WTC11 (cell line): Measurements from ENCODE around the gene DNAL4. TPM values are rescaled to one million over a fixed set of nuclear protein-coding genes. Genes with fewer than 3 reads are reported as not detected.

ENCODE experiments used
- ATAC-seq: fragments of 200-7000 bp; cut with Tn5 transposase; 2 replicates; pipeline ENCODE4 v1.10.0; 2021; ENCODE audit warnings: mild to moderate bottlenecking, moderate library complexity
- CTCF ChIA-PET: fragments of 300-600 bp; sonication (Branson Sonifier 250); formaldehyde crosslinking; loops from one replicate; lab custom pipeline; 2021; ENCODE audit warnings: antibody characterized with exemption; lab: Charles Lee
- POLR2A ChIA-PET: fragments of 350-600 bp; sonication (Branson Sonifier 250); formaldehyde crosslinking; loops from one replicate; lab custom pipeline; 2021; ENCODE audit warnings: antibody characterized with exemption; lab: Charles Lee
- DNase-seq: peaks from one replicate; pipeline ENCODE4 v3.0.0; 2021; ENCODE audit warnings: low spot score
- H3K27ac Mint-ChIP-seq: 2 replicates; pipeline ENCODE4 v1.8.0; 2021; ENCODE audit warnings: mixed read lengths
- H3K27me3 Mint-ChIP-seq: 2 replicates; pipeline ENCODE4 v1.8.0; 2021; ENCODE audit warnings: low read depth, mild to moderate bottlenecking, moderate library complexity, mixed read lengths
- H3K36me3 Mint-ChIP-seq: 2 replicates; pipeline ENCODE4 v1.8.0; 2021; ENCODE audit warnings: mixed read lengths
- H3K4me1 Mint-ChIP-seq: 2 replicates; pipeline ENCODE4 v1.8.0; 2022; ENCODE audit warnings: mixed read lengths
- H3K4me3 Mint-ChIP-seq: 2 replicates; pipeline ENCODE4 v1.8.0; 2021; ENCODE audit warnings: mild to moderate bottlenecking, moderate library complexity, mixed read lengths
- H3K9me3 Mint-ChIP-seq: 2 replicates; pipeline ENCODE4 v1.8.0; 2021; ENCODE audit warnings: mixed read lengths
- ARID4B ChIP-seq: sonication (generic); formaldehyde crosslinking; IDR thresholded peaks from 2 replicates; pipeline ENCODE4 v1.8.0; 2023; ENCODE audit warnings: missing genetic modification reagents, mild to moderate bottlenecking, borderline replicate concordance
- ATF1 ChIP-seq: sonication (generic); formaldehyde crosslinking; IDR thresholded peaks from 2 replicates; pipeline ENCODE4 v1.8.1; 2023; ENCODE audit warnings: mild to moderate bottlenecking, moderate library complexity, missing genetic modification reagents
- ERG ChIP-seq: fragments of 250-450 bp; sonication (Bioruptor Pico); IDR thresholded peaks from 2 replicates; pipeline ENCODE4 v1.8.0; 2021; ENCODE audit warnings: mild to moderate bottlenecking
- GRHL2 ChIP-seq: fragments of 250-450 bp; sonication (Bioruptor Pico); IDR thresholded peaks from 2 replicates; pipeline ENCODE4 v1.8.0; 2022; ENCODE audit warnings: mild to moderate bottlenecking, moderate library complexity; ENCODE audit not compliant: insufficient replicate concordance, severe bottlenecking
- GTF2I ChIP-seq: fragments of 250-450 bp; sonication (Bioruptor Pico); conservative IDR thresholded peaks from 2 replicates; pipeline ENCODE4 v1.4.0; 2021; ENCODE audit warnings: mild to moderate bottlenecking
- HMGA2 ChIP-seq: fragments of 250-450 bp; sonication (Bioruptor Pico); IDR thresholded peaks from 2 replicates; pipeline ENCODE4 v1.4.0; 2021; ENCODE audit warnings: mild to moderate bottlenecking, moderate library complexity
- KAT7 ChIP-seq: sonication (generic); formaldehyde crosslinking; IDR thresholded peaks from 2 replicates; pipeline ENCODE4 v1.8.1; 2023; ENCODE audit warnings: missing genetic modification reagents, mild to moderate bottlenecking, borderline replicate concordance
- NR1H2 ChIP-seq: sonication (generic); formaldehyde crosslinking; IDR thresholded peaks from 2 replicates; pipeline ENCODE4 v1.9.0; 2021; ENCODE audit warnings: mild to moderate bottlenecking, moderate library complexity, missing genetic modification reagents
- SP1 ChIP-seq: sonication (generic); formaldehyde crosslinking; conservative IDR thresholded peaks from 2 replicates; pipeline ENCODE4 v1.8.1; 2022; ENCODE audit warnings: missing genetic modification reagents
- TCF7 ChIP-seq: sonication (generic); formaldehyde crosslinking; IDR thresholded peaks from 2 replicates; pipeline ENCODE4 v1.8.0; 2022; ENCODE audit warnings: mild to moderate bottlenecking, low read depth, missing genetic modification reagents, moderate library complexity
- ZMAT4 ChIP-seq: fragments of 250-450 bp; sonication (Bioruptor Pico); IDR thresholded peaks from 2 replicates; pipeline ENCODE4 v1.9.0; 2021; ENCODE audit warnings: mild to moderate bottlenecking
- ZNF423 ChIP-seq: fragments of 250-450 bp; sonication (Bioruptor Pico); IDR thresholded peaks from 2 replicates; pipeline ENCODE4 v2.1.2; 2022; ENCODE audit warnings: mild to moderate bottlenecking, moderate library complexity
- total RNA-seq: library from RNA; stranded (reverse); gene quantifications from 3 replicates; pipeline ENCODE4 v1.2.3, GENCODE V29; 2021
- TF ChIP-seq, protein P1 (sequence below): sonication (generic); formaldehyde crosslinking; IDR thresholded peaks from 2 replicates; pipeline ENCODE4 v1.8.1; 2022; ENCODE audit warnings: mild to moderate bottlenecking, missing genetic modification reagents, moderate library complexity, borderline replicate concordance
- TF ChIP-seq, protein P2 (sequence below): sonication (generic); formaldehyde crosslinking; IDR thresholded peaks from 2 replicates; pipeline ENCODE4 v1.8.0; 2022; ENCODE audit warnings: mild to moderate bottlenecking, missing genetic modification reagents
- TF ChIP-seq, protein P3 (sequence below): sonication (generic); formaldehyde crosslinking; IDR thresholded peaks from 2 replicates; pipeline ENCODE4 v1.8.1; 2023; ENCODE audit warnings: mild to moderate bottlenecking, missing genetic modification reagents

Gene DNAL4
- total RNA-seq, 1 experiment from 2014 or later = 11.8 TPM

DNA sequence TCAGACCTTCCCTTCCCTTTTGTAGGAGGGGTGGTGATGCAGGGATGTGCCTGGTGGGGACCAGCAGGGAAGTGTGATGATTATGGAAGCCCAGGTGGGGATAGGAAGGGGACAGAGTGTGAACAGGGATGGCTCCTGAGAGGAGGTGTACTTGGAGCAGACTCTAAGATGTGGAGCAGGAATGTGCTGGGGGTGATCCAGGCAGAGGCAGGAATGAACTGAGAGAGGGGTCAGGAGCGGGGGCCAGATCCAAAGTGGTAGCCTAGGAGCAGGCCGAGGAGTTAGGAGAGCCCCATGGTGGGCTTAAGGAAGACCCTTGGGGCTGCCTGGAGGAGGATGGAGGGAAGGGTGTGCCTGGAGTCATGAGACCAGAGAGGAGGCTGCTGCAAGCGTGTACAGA is 46.2 kb upstream of the DNAL4 start (continued):
- TF ChIP-seq, protein P1, sequence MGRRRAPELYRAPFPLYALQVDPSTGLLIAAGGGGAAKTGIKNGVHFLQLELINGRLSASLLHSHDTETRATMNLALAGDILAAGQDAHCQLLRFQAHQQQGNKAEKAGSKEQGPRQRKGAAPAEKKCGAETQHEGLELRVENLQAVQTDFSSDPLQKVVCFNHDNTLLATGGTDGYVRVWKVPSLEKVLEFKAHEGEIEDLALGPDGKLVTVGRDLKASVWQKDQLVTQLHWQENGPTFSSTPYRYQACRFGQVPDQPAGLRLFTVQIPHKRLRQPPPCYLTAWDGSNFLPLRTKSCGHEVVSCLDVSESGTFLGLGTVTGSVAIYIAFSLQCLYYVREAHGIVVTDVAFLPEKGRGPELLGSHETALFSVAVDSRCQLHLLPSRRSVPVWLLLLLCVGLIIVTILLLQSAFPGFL (CRISPR knock-in tag) = no peak

- H3K9me3 Mint-ChIP-seq = no peaks in the 10 kb centered on the region
- H3K36me3 Mint-ChIP-seq = no peaks in the 10 kb centered on the region
- TF ChIP-seq ZNF423 (CRISPR knock-in tag) (no peak), GTF2I (CRISPR knock-in tag) (no peak), TCF7 (CRISPR knock-in tag) (no peak), ZMAT4 (no peak), ARID4B (CRISPR knock-in tag) (no peak), NR1H2 (CRISPR knock-in tag) (no peak), GRHL2 (CRISPR knock-in tag) (no peak)
- TF ChIP-seq, protein P1 (CRISPR knock-in tag) = no peak
- H3K4me3 Mint-ChIP-seq = no peak overlapping the region
- H3K27ac Mint-ChIP-seq = no peak overlapping the region
- peaks cover 38% of the 10 kb centered on the region for H3K4me1 Mint-ChIP-seq
- H3K27me3 Mint-ChIP-seq = peaks cover 39% of the 10 kb centered on the region
- ChIA-PET CTCF (interaction anchor here (0.6 to 6.7 kb wide), 2 partner anchors 18 to 70 kb away, joined by 3 to 50 read pairs; no protein-coding TSS in a partner anchor), POLR2A (no interaction called here)
- no peak for DNase-seq
- no peak for ATAC-seq
These were observed 45.7 kb upstream of the DNAL4 start for GRCh38 chr22:38839686-38840085.

DNA sequence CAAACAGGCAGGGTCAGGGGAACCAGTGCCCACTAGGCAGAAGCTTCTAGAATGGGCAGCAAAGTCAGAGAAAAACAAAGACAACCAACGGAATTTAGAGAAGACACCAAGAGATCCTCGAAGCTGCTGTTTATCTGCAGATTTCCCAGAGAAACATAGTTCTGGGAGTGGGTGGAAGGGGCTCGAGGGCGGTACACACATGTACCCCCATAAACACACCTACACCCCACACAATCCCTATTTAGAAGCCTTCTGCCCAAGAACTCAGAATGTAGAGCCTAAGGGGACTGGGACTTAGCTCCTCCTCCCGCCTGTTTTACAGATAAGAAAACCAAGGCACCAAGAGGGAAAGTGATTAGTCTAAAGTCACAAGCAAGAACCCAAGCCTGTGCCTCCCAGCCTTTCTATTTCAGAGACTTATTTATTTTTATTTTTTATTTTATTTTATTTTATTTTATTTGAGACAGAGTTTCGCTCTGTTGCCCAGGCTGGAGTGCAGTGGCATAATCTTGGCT is 43.5 kb upstream of the DNAL4 start:
- no peaks in the 10 kb centered on the region for H3K36me3 Mint-ChIP-seq
- no peak overlapping the region for H3K4me3 Mint-ChIP-seq
- no peak overlapping the region for H3K27ac Mint-ChIP-seq
- ChIA-PET POLR2A (no interaction called here), CTCF (interaction anchor here (3.0 to 6.7 kb wide), 3 partner anchors 32 to 71 kb away, joined by 12 to 50 read pairs (median 13); no protein-coding TSS in a partner anchor)
- ATAC-seq (no peak), DNase-seq (no peak)
- H3K4me1 Mint-ChIP-seq = peaks cover 31% of the 10 kb centered on the region
- peak; percentile 10; the same call in 1 of the 2 replicates for TF ChIP-seq HMGA2
- no peak for TF ChIP-seq ATF1 (CRISPR knock-in tag)
- no peaks in the 10 kb centered on the region for H3K9me3 Mint-ChIP-seq
- H3K27me3 Mint-ChIP-seq = peaks cover 28% of the 10 kb centered on the region

DNA sequence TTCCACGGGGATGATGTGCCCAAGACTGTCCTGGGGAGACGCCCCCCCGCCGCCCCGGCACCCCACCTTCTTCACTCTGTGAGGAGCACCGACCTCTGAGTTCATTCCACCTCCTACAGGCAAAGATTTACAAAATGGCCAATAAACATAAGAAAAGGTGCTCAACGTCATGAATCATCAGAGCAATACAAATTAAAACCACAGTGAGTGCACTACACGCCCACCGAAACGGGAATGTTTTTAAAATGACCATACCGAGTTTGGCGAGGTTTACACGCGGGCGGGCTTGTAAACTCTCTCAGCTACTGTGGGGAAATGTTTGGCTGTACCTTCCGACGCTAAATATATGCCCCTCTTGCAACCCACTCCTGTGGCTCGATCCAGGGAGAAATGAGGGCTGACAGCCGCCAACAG is 42.0 kb upstream of the DNAL4 start:
- peak overlapping the region; percentile 5; the same call in 1 of the 2 replicates for H3K4me3 Mint-ChIP-seq
- POLR2A ChIA-PET = no interaction called here
- peak overlapping the region; percentile 44; the same call in 1 of the 2 replicates for H3K27ac Mint-ChIP-seq
- no peaks in the 10 kb centered on the region for H3K36me3 Mint-ChIP-seq
- H3K27me3 Mint-ChIP-seq = peaks cover 12% of the 10 kb centered on the region
- ATAC-seq (no peak), DNase-seq (no peak)
- CTCF ChIA-PET = interaction anchor here (0.8 to 6.7 kb wide), 4 partner anchors 34 to 70 kb away, joined by 4 to 50 read pairs (median 12); no protein-coding TSS in a partner anchor
- H3K9me3 Mint-ChIP-seq = no peaks in the 10 kb centered on the region
- H3K4me1 Mint-ChIP-seq = peaks cover 27% of the 10 kb centered on the region
- TF ChIP-seq, protein P2, sequence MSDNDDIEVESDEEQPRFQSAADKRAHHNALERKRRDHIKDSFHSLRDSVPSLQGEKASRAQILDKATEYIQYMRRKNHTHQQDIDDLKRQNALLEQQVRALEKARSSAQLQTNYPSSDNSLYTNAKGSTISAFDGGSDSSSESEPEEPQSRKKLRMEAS = no peak
- TF ChIP-seq SP1 (CRISPR knock-in tag) (no peak), KAT7 (CRISPR knock-in tag) (no peak), ERG (CRISPR knock-in tag) (no peak)
- TF ChIP-seq, protein P3, sequence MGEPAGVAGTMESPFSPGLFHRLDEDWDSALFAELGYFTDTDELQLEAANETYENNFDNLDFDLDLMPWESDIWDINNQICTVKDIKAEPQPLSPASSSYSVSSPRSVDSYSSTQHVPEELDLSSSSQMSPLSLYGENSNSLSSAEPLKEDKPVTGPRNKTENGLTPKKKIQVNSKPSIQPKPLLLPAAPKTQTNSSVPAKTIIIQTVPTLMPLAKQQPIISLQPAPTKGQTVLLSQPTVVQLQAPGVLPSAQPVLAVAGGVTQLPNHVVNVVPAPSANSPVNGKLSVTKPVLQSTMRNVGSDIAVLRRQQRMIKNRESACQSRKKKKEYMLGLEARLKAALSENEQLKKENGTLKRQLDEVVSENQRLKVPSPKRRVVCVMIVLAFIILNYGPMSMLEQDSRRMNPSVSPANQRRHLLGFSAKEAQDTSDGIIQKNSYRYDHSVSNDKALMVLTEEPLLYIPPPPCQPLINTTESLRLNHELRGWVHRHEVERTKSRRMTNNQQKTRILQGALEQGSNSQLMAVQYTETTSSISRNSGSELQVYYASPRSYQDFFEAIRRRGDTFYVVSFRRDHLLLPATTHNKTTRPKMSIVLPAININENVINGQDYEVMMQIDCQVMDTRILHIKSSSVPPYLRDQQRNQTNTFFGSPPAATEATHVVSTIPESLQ = no peak
